ENCODE measurements around the gene UNKL.
"Not testable (repeated sequence)": the region's sequence is repeated elsewhere in the genome, so short reads cannot be mapped to it uniquely, and the experiment has no call there.

The UNKL gene

DNA sequence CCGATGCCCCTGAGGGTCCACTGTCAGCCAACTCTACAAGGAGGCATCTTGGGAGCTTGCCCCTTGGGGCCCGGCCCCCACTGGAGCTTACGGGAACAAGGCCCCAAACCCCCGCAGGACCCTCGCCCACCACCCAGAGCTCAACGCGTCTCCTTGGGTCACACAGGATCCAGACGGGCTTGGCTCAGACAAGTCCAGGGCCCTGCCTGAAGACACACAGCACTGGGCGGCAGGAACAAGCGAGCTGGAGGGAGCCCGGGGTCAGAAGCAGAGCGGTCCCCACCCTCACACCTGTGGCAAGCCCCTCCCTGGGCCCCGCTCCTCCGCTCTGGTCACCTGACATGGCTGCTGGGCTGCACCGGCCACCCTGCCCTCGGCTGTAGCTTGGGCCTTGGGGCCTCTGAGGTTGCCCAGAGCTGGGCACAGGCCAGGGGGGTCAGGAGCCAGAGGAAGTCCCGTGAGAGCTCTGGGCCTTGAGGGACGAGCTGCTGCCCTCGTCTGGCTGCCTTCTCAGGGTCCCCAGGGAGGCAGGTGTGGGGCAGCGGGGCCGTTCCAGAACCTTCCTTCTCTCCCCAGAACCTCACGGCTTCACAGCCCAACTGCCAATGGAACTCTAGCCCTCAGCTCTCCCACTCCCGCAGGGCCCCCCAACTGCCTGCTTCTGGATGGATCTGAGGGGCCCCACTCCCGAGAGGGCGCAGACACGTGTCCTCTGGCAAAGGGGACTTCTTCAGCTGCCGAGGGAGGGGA is 29.7 kb upstream of the UNKL start, which contains the start of gene CCDC154:
Gene CCDC154, minus strand, starts transcription at position 577 of the 750 bp plus-strand sequence. Its CDS starts 234 bp downstream, at position 343.
- Histone ChIP-seq H3K27ac (ENCODE audit: low read length) (no peak within 1 kb of the TSS), H3K9ac (ENCODE audit: low read depth, low read length) (no peak within 1 kb of the TSS), H3K27me3 (ENCODE audit: insufficient read depth, low read length) (no peaks in the 10 kb centered on the region), H3K4me1 (ENCODE audit: insufficient read depth, low read length) (no peaks in the 10 kb centered on the region), H3K9me3 (ENCODE audit: insufficient read depth, low read depth, low read length) (no peaks in the 10 kb centered on the region), H3K4me3 (ENCODE audit: low read length) (no peak within 1 kb of the TSS), H3K36me3 (ENCODE audit: insufficient read depth, low read depth, low read length) (peaks cover 6% of the 10 kb centered on the region; the same call in 1 of the 2 replicates)

DNA sequence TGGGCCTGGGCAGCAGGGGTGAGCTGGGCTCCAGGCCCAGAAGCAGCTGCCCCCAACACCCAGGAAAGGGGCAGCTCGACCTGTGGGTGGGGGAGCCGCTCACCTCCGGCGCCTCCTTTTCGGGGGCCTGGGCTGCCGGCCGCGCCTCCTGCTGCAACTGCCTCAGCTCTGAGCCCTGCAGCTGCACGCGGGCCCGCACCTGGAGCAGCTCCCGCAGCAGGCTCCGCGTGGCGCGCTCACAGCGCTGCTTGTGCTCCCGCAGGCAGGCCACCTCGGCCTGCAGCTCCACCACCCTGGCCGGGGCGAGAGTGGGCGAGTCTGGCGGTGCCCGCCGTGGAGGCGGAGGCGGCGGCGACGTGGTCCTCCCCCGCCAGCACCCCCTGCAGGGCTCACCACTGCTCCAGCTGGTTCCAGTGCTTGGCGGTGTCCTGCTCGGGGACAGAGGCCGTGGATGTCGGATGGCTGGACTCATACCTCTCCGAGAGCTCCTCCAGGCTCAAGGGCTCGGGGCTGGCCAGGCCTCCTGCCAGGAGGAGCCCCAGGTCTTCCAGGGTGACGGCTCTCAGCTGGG is 29.0 kb upstream of the UNKL start:
- Histone ChIP-seq H3K4me3 (ENCODE audit: low read length) (no peak overlapping the region), H3K27me3 (ENCODE audit: insufficient read depth, low read length) (no peaks in the 10 kb centered on the region), H3K4me1 (ENCODE audit: insufficient read depth, low read length) (no peaks in the 10 kb centered on the region), H3K27ac (ENCODE audit: low read length) (no peak overlapping the region), H3K9me3 (ENCODE audit: insufficient read depth, low read depth, low read length) (no peaks in the 10 kb centered on the region), H3K36me3 (ENCODE audit: insufficient read depth, low read depth, low read length) (peaks cover 6% of the 10 kb centered on the region; the same call in 1 of the 2 replicates), H3K9ac (ENCODE audit: low read depth, low read length) (no peak overlapping the region)

DNA sequence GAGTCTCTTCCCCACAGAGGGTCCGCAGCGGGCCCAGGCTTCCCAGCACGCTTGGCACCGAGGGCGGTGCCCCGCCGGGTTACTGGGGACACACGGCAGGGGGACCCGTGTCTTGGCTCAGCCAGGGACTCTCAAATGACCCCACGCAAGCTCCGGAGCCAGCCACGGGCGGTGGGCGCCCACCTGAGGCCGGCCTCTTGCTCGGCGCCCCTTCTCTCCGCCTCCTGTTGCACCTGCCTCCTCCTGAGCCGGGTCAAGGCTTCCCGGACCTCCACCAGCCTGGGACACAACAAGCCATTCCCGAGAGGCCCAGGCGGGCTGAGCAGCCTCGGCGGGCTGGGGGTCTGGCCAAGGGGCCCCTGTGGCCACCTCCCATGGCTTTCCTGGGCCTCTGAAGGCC is 28.2 kb upstream of the UNKL start:
- Histone ChIP-seq H3K27ac (ENCODE audit: low read length) (no peak overlapping the region), H3K27me3 (ENCODE audit: insufficient read depth, low read length) (no peaks in the 10 kb centered on the region), H3K9me3 (ENCODE audit: insufficient read depth, low read depth, low read length) (no peaks in the 10 kb centered on the region), H3K36me3 (ENCODE audit: insufficient read depth, low read depth, low read length) (peaks cover under 1% of the 10 kb centered on the region; the same call in 1 of the 2 replicates), H3K4me3 (ENCODE audit: low read length) (no peak overlapping the region), H3K4me1 (ENCODE audit: insufficient read depth, low read length) (no peaks in the 10 kb centered on the region), H3K9ac (ENCODE audit: low read depth, low read length) (no peak overlapping the region)

DNA sequence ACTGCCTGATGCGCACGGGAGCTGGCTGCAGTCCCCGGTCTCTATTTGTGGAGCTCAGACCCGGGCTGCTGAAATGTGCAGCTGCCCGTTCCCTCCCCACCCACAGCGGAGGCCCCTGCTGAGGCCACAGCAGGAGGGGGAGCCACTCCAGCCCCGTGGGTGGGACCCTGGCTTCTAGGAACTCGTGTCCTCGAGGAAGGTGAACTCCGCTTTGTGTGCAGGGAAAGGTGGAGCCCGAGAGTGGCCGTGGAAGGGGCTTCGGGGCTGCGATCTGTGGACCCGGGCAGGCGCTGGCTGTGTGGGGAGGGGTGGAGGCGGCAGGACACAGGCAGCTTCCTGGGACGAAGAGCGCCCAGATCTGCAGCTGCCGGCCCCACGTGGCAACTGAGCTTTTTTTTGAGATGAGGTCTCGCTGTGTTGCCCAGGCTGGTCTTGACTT is 26.9 kb upstream of the UNKL start:
- Histone ChIP-seq H3K4me3 (ENCODE audit: low read length) (no peak overlapping the region), H3K9ac (ENCODE audit: low read depth, low read length) (no peak overlapping the region), H3K4me1 (ENCODE audit: insufficient read depth, low read length) (no peaks in the 10 kb centered on the region), H3K27ac (ENCODE audit: low read length) (no peak overlapping the region), H3K9me3 (ENCODE audit: insufficient read depth, low read depth, low read length) (no peaks in the 10 kb centered on the region), H3K36me3 (ENCODE audit: insufficient read depth, low read depth, low read length) (no peaks in the 10 kb centered on the region), H3K27me3 (ENCODE audit: insufficient read depth, low read length) (no peaks in the 10 kb centered on the region)

DNA sequence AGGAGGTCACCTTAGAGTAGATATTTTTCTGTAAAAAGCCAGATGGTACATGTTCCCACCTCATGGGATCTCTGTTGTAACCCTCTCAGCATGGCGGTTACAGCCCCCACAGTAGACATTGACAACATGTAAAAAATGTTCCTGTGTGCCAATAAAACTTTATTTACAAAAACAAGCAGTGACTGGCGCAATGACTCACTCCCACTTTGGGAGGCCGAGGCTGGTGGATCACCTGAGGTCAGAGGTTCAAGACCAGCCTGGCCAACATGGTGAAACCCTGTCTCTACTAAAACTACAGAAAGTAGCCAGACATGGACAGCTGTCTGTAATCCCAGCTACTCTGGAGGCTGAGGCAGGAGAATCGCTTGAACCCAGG is 25.2 kb upstream of the UNKL start:
- not testable (repeated sequence) for H3K27ac ChIP-seq (ENCODE audit: low read length); H3K4me3 ChIP-seq (ENCODE audit: low read length); H3K4me1 ChIP-seq (ENCODE audit: insufficient read depth, low read length); H3K36me3 ChIP-seq (ENCODE audit: insufficient read depth, low read depth, low read length); H3K27me3 ChIP-seq (ENCODE audit: insufficient read depth, low read length); H3K9ac ChIP-seq (ENCODE audit: low read depth, low read length); H3K9me3 ChIP-seq (ENCODE audit: insufficient read depth, low read depth, low read length)

DNA sequence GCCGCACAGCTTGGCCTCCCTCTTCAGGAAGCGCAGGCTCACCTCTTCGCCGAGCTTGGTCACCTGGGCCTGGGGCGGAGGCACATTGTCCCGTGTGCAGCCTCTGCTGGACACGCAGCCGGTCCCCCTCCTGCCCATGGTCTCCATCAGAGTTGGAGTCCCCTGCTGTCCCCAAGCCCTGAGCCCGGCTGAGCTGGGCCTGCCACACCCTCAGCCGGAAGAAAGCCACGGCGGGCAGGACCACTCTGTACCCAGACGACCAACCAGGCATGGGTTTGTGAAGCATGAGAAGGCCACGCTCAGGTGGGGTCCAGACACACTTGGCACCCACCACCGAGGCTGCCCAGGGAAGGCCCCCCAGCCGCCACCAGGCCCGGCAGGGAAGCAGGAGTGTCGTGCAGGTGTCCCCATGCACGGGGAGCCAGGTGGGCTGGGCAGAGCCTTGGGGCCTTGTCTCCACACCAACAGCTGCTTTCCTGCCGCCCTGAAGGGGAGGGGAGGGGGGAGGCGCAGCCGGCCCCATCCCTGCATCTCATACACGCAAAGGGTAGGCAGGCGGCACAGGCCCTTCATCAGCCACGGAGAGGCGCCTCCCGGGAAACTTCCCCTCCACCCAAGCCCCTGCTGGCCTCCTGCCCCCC is 24.7 kb upstream of the UNKL start:
- Histone ChIP-seq H3K27me3 (ENCODE audit: insufficient read depth, low read length) (no peaks in the 10 kb centered on the region), H3K36me3 (ENCODE audit: insufficient read depth, low read depth, low read length) (no peaks in the 10 kb centered on the region), H3K4me3 (ENCODE audit: low read length) (no peak overlapping the region), H3K4me1 (ENCODE audit: insufficient read depth, low read length) (no peaks in the 10 kb centered on the region), H3K9ac (ENCODE audit: low read depth, low read length) (no peak overlapping the region), H3K27ac (ENCODE audit: low read length) (no peak overlapping the region), H3K9me3 (ENCODE audit: insufficient read depth, low read depth, low read length) (no peaks in the 10 kb centered on the region)

DNA sequence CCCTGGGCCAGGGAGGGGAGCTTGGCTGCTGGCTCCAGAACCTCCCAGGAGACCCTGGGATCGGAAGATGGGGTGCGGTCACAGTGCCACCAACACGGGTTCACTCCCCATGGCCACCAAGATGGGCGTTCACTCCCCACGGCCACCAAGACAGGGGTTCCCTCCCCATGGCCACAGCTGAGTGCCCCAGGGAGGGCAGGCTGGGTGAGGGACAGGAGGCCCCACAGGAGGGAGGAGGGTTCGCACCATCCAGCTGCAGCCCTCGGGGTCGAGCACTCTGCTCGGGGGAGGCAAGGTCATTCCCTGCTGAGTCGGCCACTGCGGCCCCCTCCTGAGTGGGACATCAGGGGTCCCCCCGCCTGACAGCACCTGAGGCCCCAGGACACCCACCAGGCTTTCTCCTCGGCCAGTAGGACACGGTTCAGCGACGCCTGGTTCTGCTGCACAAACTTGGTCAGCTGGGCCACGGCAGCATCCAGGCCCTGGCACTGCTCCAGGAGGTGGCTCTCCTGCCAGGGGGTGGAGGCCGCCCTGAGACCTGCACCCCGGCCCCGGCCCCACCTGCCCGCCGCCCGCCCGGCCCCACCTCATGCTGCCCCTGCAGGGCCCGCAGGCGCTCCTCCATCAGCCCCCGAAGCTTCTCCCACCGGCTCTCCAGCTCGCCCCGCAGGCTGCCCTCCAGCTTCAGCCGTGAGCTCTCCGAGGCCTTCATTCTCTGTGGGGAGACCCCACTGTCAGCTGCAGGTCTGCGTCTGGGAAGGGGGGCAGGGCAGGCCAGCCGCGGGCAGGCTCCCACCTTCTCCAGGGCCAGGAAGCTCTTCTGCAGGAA is 23.9 kb upstream of the UNKL start:
- Histone ChIP-seq H3K9ac (ENCODE audit: low read depth, low read length) (no peak overlapping the region), H3K27ac (ENCODE audit: low read length) (no peak overlapping the region), H3K4me1 (ENCODE audit: insufficient read depth, low read length) (no peaks in the 10 kb centered on the region), H3K4me3 (ENCODE audit: low read length) (no peak overlapping the region), H3K9me3 (ENCODE audit: insufficient read depth, low read depth, low read length) (no peaks in the 10 kb centered on the region), H3K27me3 (ENCODE audit: insufficient read depth, low read length) (no peaks in the 10 kb centered on the region), H3K36me3 (ENCODE audit: insufficient read depth, low read depth, low read length) (no peaks in the 10 kb centered on the region)

DNA sequence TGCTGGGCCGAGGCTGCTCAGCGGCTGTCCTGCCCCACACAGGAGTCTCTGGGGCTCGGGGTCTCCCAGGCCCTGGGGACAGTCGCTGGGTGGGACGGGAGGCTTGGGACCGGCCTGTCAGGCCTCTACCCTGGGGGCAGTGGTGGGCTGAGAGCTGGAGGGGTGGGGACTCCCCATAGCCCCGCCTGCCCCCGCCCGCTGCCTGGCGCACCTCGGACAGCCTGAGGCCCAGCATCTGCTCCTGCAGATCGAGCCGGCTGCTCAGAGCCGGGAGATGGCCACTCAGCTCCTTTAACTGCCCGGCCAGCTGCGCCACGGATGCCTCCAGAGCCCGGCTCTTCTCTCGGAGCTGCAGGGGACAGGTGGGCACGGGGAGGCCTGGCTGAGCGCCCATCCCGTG is 23.1 kb upstream of the UNKL start:
- Histone ChIP-seq H3K9me3 (ENCODE audit: insufficient read depth, low read depth, low read length) (no peaks in the 10 kb centered on the region), H3K9ac (ENCODE audit: low read depth, low read length) (no peak overlapping the region), H3K27me3 (ENCODE audit: insufficient read depth, low read length) (no peaks in the 10 kb centered on the region), H3K4me1 (ENCODE audit: insufficient read depth, low read length) (no peaks in the 10 kb centered on the region), H3K27ac (ENCODE audit: low read length) (no peak overlapping the region), H3K4me3 (ENCODE audit: low read length) (no peak overlapping the region), H3K36me3 (ENCODE audit: insufficient read depth, low read depth, low read length) (no peaks in the 10 kb centered on the region)

DNA sequence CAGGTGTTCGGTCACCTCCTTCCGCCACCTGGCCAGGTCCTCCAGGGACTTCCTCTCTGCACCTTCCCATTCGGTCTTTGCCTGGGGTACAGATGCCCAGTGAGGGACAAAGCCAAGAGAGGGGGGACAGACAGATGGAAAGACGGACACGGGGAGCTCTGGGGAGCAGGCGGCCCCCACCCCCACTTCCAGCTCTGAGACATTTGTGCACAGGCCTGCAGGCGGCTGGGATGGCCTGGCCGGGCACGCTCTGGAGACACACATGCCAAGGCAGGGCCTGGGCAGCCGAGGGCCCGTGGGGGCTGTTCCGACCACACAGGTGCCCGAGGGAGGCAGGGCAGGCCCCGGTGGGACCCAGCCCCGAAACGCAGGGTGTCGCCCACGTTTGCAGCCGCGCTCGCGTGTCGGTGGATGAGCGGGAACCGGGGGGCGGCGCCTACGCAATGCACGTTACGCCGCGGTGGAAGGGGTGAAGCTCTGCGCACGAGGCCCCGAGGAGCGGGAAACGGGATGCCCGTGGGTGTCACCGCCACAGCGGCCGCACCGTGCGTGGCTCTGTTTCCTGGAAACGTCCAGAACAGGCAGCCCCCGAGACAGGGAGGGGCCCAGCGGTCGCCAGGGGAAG is 22.3 kb upstream of the UNKL start:
- Histone ChIP-seq H3K27me3 (ENCODE audit: insufficient read depth, low read length) (no peaks in the 10 kb centered on the region), H3K4me1 (ENCODE audit: insufficient read depth, low read length) (no peaks in the 10 kb centered on the region), H3K9ac (ENCODE audit: low read depth, low read length) (no peak overlapping the region), H3K36me3 (ENCODE audit: insufficient read depth, low read depth, low read length) (no peaks in the 10 kb centered on the region), H3K9me3 (ENCODE audit: insufficient read depth, low read depth, low read length) (no peaks in the 10 kb centered on the region), H3K4me3 (ENCODE audit: low read length) (no peak overlapping the region), H3K27ac (ENCODE audit: low read length) (no peak overlapping the region)

DNA sequence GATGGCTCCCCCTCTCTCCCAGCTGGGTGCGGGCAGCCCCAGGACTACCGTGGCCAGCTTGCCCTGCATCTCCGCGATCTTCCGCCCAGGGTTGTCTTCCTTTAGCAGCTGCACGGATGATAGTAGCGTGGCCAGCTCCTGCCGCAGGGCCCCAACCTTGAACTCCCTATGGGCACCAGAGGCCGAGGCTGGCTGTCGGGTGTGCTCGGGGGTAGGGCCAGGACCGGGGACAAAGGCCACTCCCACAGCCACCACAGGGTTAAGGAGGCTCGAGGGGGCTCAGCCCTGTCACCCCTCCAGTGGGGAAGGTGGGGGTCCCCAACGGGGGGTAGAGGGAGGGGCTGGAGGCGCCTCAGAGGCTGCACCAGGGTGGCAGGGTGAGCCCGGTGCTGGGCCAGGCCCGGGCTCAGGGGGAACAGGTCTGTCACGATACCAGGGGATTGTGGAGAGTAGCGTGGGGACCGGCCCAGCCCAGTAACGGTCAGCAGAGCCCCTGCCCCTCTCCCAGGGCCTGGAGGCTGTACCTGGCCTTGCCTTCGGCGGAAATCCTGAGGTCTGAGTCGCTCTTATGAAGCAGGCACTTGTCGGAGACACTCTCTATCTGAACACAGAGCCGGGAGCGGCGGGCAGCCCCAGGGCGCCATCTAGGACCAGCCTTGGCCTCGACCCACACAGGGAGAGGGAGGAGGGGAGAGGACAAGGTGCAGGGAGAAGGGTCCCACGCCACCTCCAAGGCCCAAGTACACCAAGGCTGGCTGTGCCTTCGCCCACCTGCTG is 21.6 kb upstream of the UNKL start:
- H3K36me3 ChIP-seq (ENCODE audit: insufficient read depth, low read depth, low read length) = no peaks in the 10 kb centered on the region
- no peaks in the 10 kb centered on the region for H3K4me1 ChIP-seq (ENCODE audit: insufficient read depth, low read length)
- H3K9ac ChIP-seq (ENCODE audit: low read depth, low read length) = no peak overlapping the region
- H3K9me3 ChIP-seq (ENCODE audit: insufficient read depth, low read depth, low read length) = no peaks in the 10 kb centered on the region
- H3K27me3 ChIP-seq (ENCODE audit: insufficient read depth, low read length) = no peaks in the 10 kb centered on the region
- no peak overlapping the region for H3K4me3 ChIP-seq (ENCODE audit: low read length)
- no peak overlapping the region for H3K27ac ChIP-seq (ENCODE audit: low read length)

Data from iPS-20b (cell line).